Adrenal gland (tissue), 12 donors: Measurements from ENCODE around the gene HHATL. TPM values are rescaled to one million over a fixed set of nuclear protein-coding genes. Genes with fewer than 3 reads are reported as not detected.

Source experiments
- DNase-seq, 7 donors: peaks; one replicate each; pipeline ENCODE4 v3.0.0-alpha.2; 2019 to 2020
- H3K27ac ChIP-seq, 5 donors: fragments of 200-600 bp; sonication (generic) in 4 of 5; 1 replicate in 3 of 5; 2 replicates in 2 of 5; pipeline versions ENCODE4 v1.5.1 to v1.8.0; 2016 to 2020; ENCODE audit warnings: mild to moderate bottlenecking in 1 of 5
- H3K27me3 ChIP-seq: fragments of 200-600 bp; 2 replicates; pipeline ENCODE4 v1.8.0; 2021
- H3K36me3 ChIP-seq, 2 donors: fragments of 200-600 bp; replicated peaks in 1 of 2; 1 replicate in 1 of 2; 2 replicates in 1 of 2; pipeline versions ENCODE4 v1.5.1 to v1.8.0; 2018 to 2022
- H3K4me1 ChIP-seq, 2 donors: fragments of 200-600 bp; replicated peaks in 1 of 2; 1 replicate in 1 of 2; 2 replicates in 1 of 2; pipeline versions ENCODE4 v1.5.1 to v1.8.0; 2018 to 2021
- H3K4me3 ChIP-seq, 4 donors: fragments of 200-600 bp; sonication (generic) in 3 of 4; one replicate each; pipeline ENCODE4 v1.5.1; 2016 to 2018
- H3K9me3 ChIP-seq, 3 donors: fragments of 200-600 bp; sonication (generic) in 1 of 3; replicated peaks in 1 of 3; 1 replicate in 2 of 3; 2 replicates in 1 of 3; pipeline versions ENCODE4 v1.5.1 to v1.8.0; 2016 to 2021
- POLR2A ChIP-seq, 2 donors: fragments of 450-650 bp; IDR thresholded peaks; one replicate each; pipeline ENCODE4 v1.6.1; 2017; ENCODE audit warnings: antibody characterized with exemption in 2 of 2, mild to moderate bottlenecking in 2 of 2, moderate library complexity in 1 of 2
- WGBS, 4 donors: extraction: QIAGEN DNeasy Blood & Tissue Kit in 2 of 4; methylation state at CpG; one replicate each; pipeline versions ENCODE4 v1.1.5 to v1.1.7; 2013 to 2017; 5-methylcytosine and 5-hydroxymethylcytosine counted together
- intact Hi-C, 2 donors: fragments of 100-400 bp; cut with DNase I; formaldehyde crosslinking; loops; one replicate each; pipeline versions ENCODE4 v1.14.1 to v1.15.0; 2022 to 2023
- polyA plus RNA-seq, 3 donors: library from polyadenylated mRNA; stranded (reverse); fragments of 200-250 nt in 2 of 3; fragments of 350-450 nt in 1 of 3; fragmentation: Illumina TruSeq in 1 of 3; extraction: RNeasy Lipid Tissue Mini Kit (QIAGEN cat#74804) in 1 of 3; gene quantifications; one replicate each; pipeline ENCODE4 v1.2.3, GENCODE V29; 2013 to 2014
- total RNA-seq, 9 donors: library from RNA; depleted of rRNA in 4 of 9; stranded (reverse); fragments of >200 nt in 4 of 9; fragments of 120-200 nt in 1 of 9; fragmentation: NEBNext Ultra II Directional in 1 of 9; extraction: Animal tissue kit (Norgen Biotek cat#: 25700) in 1 of 9; gene quantifications; one replicate each; pipeline versions ENCODE4 v1.1.0 to v1.2.4, GENCODE V29; 2013 to 2023
- TF ChIP-seq, protein P1 (sequence below), 6 experiments: fragments of 450-650 bp in 4 of 6; fragments of 200-600 bp in 2 of 6; sonication (generic) in 1 of 6; IDR thresholded peaks; 1 replicate in 5 of 6; 2 replicates in 1 of 6; pipeline versions ENCODE4 v1.5.1 to v1.8.0; 2016 to 2021; ENCODE audit warnings: antibody characterized with exemption in 6 of 6, mild to moderate bottlenecking in 2 of 6, moderate library complexity in 1 of 6
- donor health status: healthy with polysubstance abuse.
- donor health status: Bipolar disorder and iron deficiency.
- donor health status: DM: yes; HTN: yes; CAD: no.
- donor health status: DM: no; HTN: no; CAD: no.
- donor health status: DM: no; HTN: no; CAD: no.
- donor health status: DM: yes; HTN: yes; CAD: no.

HHATL gene
- total and polyA plus RNA-seq, 12 donors: 0.18 to 4.5 (median 0.73) TPM; not detected in 2

DNA sequence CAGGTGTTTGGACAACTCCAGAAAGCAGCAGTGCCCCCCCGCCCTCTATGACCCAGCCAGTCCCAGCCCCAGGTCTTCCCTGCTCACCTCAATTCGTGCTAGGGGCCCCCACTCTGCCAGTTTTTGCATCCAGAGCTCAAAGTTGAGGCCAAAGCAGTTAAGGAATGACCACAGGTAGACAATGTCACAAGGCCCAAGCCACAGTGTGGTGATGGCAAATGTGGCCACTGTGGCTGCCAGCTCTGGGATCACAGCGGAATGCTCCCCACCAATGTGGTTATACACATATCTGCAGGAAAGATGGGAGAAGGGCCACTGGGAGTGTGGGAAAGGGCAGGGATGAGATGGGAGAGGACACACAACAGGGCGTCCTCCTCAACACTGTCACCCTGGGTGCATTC lies 9.1 kb downstream of the HHATL start:
- TF ChIP-seq, protein P1, sequence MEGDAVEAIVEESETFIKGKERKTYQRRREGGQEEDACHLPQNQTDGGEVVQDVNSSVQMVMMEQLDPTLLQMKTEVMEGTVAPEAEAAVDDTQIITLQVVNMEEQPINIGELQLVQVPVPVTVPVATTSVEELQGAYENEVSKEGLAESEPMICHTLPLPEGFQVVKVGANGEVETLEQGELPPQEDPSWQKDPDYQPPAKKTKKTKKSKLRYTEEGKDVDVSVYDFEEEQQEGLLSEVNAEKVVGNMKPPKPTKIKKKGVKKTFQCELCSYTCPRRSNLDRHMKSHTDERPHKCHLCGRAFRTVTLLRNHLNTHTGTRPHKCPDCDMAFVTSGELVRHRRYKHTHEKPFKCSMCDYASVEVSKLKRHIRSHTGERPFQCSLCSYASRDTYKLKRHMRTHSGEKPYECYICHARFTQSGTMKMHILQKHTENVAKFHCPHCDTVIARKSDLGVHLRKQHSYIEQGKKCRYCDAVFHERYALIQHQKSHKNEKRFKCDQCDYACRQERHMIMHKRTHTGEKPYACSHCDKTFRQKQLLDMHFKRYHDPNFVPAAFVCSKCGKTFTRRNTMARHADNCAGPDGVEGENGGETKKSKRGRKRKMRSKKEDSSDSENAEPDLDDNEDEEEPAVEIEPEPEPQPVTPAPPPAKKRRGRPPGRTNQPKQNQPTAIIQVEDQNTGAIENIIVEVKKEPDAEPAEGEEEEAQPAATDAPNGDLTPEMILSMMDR (IDR thresholded peaks at IDR 0.05): no peak
- no peak for TF ChIP-seq POLR2A (IDR thresholded peaks at IDR 0.05)
- Histone ChIP-seq H3K4me1 (no peaks in the 10 kb centered on the region), H3K27me3 (no peaks in the 10 kb centered on the region), H3K36me3 (no peaks in the 10 kb centered on the region), H3K9me3 (no peaks in the 10 kb centered on the region), H3K27ac (no peak overlapping the region), H3K4me3 (no peak overlapping the region)
- intact Hi-C loops: no loop called here
- WGBS, 4 donors: 81 to 100% (median 90%) methylated on average over 1 to 4 of the region's 4 CpGs
- DNase-seq: no peak

DNA sequence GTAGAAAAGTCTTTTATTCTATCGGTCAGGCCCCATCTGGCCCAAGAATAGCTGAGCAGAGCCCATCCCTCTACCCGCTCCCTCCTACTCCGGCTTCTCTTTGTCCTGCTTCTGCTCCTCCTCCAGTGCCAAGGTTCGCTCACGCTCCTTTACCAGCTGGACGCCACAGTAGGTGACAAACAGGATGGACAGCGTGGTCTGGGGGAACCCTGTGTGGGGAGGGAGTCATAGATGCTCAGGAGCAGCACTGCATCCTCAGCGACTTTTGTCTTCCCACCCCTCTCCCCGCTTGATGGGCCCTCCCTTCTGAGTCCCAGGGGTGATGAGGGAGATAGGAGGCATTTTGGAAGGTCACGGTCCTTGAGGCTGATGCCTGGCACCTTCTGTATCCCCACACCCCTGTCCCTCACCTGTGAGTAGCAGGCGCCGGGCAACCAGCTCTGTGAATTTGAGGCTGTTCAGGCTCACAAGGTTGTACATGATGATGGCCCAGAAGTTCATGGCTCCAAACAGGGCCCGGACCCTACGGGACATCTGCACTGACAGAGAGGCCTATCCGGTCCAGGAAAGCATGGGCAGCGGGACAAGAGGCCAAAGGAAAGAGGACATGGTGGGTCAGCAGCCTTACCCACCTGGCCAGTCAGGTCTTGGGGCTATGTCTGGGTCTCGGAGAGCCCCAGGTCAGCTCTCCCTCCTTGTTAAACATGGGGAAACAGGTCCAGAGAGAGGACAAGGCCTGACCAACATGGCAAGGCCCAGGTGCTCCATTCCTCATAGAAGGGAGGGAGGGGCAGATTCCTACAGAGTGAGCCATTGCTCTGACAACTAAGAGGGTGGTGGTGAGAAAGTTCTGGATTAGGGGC lies 9.7 kb downstream of the HHATL start:
- DNase-seq: no peak
- H3K27ac ChIP-seq: no peak overlapping the region
- TF ChIP-seq, protein P1 (IDR thresholded peaks at IDR 0.05): no peak
- no peak for TF ChIP-seq POLR2A (IDR thresholded peaks at IDR 0.05)
- no peaks in the 10 kb centered on the region for H3K36me3 ChIP-seq
- no peaks in the 10 kb centered on the region for H3K9me3 ChIP-seq
- no peak overlapping the region for H3K4me3 ChIP-seq
- intact Hi-C loops: no loop called here
- WGBS, 4 donors: 82 to 92% (median 90%) methylated on average over 12 to 17 of the region's 17 CpGs
- H3K4me1 ChIP-seq: no peaks in the 10 kb centered on the region
- no peaks in the 10 kb centered on the region for H3K27me3 ChIP-seq

DNA sequence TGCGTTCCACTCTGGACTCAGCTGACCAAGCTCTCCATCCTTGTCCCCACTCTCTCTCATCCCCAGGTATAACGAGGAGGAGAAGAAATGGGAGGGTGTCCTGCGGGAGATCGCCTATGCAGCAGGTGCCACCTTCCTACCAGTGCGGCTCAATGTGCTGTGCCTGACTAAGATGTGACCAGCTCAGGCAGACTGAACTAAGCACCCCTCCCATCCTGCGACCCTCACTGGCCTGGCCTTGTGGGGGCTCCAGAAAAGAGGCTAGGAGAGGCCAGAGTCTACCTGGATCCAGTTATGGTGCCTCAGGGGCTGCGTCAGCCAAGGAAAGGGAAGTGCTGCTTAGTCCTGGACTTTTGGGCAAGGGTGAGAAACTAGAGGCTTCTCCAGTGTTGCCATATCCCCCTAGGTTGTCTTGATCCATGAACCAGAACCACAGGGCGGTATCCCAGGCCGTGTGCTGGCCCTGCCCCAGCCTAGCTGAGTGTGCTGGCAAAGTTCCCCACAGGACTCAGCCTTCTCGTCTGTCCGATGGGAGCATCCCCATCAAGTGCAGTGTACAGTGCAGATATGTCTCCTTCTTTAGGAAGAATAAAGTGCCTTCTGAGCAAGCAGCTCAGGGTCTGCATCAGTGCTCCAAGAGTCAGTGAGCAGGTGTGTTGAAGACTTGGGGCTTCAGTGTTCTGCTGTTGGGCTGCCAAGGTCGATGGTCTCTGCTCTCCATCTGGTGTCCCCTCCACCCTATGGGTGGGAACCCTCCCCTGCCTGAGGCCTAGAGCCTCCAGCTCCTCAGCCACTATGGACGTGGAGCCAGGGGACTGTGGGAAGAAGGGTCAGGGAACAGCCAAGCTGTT lies 10.6 kb downstream of the HHATL start:
- intact Hi-C loops: no loop called here
- no peak overlapping the region for H3K27ac ChIP-seq

More for the DNA sequence above, 10.6 kb downstream of the HHATL start:
- H3K36me3 ChIP-seq: no peaks in the 10 kb centered on the region
- H3K4me1 ChIP-seq: no peaks in the 10 kb centered on the region
- no peaks in the 10 kb centered on the region for H3K9me3 ChIP-seq
- TF ChIP-seq, protein P1 (IDR thresholded peaks at IDR 0.05): no peak
- no peak for TF ChIP-seq POLR2A (IDR thresholded peaks at IDR 0.05)
- no peaks in the 10 kb centered on the region for H3K27me3 ChIP-seq
- H3K4me3 ChIP-seq: no peak overlapping the region
- no peak for DNase-seq
- 72 to 78% (median 77%) methylated on average over 7 to 13 of the region's 13 CpGs for WGBS, 4 donors
